Measurements from ENCODE around the gene AP2B1.
"Not testable (repeated sequence)": the region's sequence is repeated elsewhere in the genome, so short reads cannot be mapped to it uniquely, and the experiment has no call there.

AP2B1 gene

GRCh38 chr17:35700150-35700549 lies 113.0 kb downstream of the AP2B1 start:
- DNase-seq (ENCODE audit: low spot score): no peak

GRCh38 chr17:35701491-35701890 lies 114.4 kb downstream of the AP2B1 start:
- DNase-seq (ENCODE audit: low spot score): no peak

GRCh38 chr17:35703308-35703707 lies 116.2 kb downstream of the AP2B1 start:
- DNase-seq (ENCODE audit: low spot score): not testable (repeated sequence)

GRCh38 chr17:35705230-35705629 lies 118.1 kb downstream of the AP2B1 start:
- no peak for DNase-seq (ENCODE audit: low spot score)

GRCh38 chr17:35705705-35706104 lies 118.6 kb downstream of the AP2B1 start:
- DNase-seq (ENCODE audit: low spot score): peak; percentile 13

- DNase-seq (ENCODE audit: low spot score): no peak
Measured at GRCh38 chr17:35708149-35708548, 121.0 kb downstream of the AP2B1 start.

GRCh38 chr17:35708951-35709350 lies 121.8 kb downstream of the AP2B1 start:
- DNase-seq (ENCODE audit: low spot score): no peak

- no peak for DNase-seq (ENCODE audit: low spot score)
Measured at GRCh38 chr17:35709874-35710273, 122.8 kb downstream of the AP2B1 start.

GRCh38 chr17:35710950-35711349 lies 123.8 kb downstream of the AP2B1 start:
- DNase-seq (ENCODE audit: low spot score): no peak

GRCh38 chr17:35713069-35713728 lies 126.1 kb downstream of the AP2B1 start:
- peak; percentile 20 for DNase-seq (ENCODE audit: low spot score)

- DNase-seq (ENCODE audit: low spot score): no peak
Measured at GRCh38 chr17:35714988-35715387, 127.9 kb downstream of the AP2B1 start.

- no peak for DNase-seq (ENCODE audit: low spot score)
Measured at GRCh38 chr17:35715416-35715815, 128.3 kb downstream of the AP2B1 start.

GRCh38 chr17:35716173-35716572 lies 129.1 kb downstream of the AP2B1 start:
- DNase-seq (ENCODE audit: low spot score): no peak

- DNase-seq (ENCODE audit: low spot score): no peak
Measured at GRCh38 chr17:35716897-35717465, 129.9 kb downstream of the AP2B1 start.

- DNase-seq (ENCODE audit: low spot score): no peak
Measured at GRCh38 chr17:35717475-35717874, 130.4 kb downstream of the AP2B1 start.

GRCh38 chr17:35723735-35724134 lies 136.6 kb downstream of the AP2B1 start:
- DNase-seq (ENCODE audit: low spot score): no peak

- DNase-seq (ENCODE audit: low spot score): no peak
Measured at GRCh38 chr17:35725058-35725457, 137.9 kb downstream of the AP2B1 start.

GRCh38 chr17:35725802-35726126 lies 138.6 kb downstream of the AP2B1 start:
- DNase-seq (ENCODE audit: low spot score): no peak

- DNase-seq (ENCODE audit: low spot score): peak; percentile 83
Measured at GRCh38 chr17:35726127-35726952, 139.2 kb downstream of the AP2B1 start.

- no peak for DNase-seq (ENCODE audit: low spot score)
Measured at GRCh38 chr17:35726953-35727460, 139.9 kb downstream of the AP2B1 start.

GRCh38 chr17:35727635-35728034 lies 140.5 kb downstream of the AP2B1 start:
- DNase-seq (ENCODE audit: low spot score): no peak

- DNase-seq (ENCODE audit: low spot score): no peak
Measured at GRCh38 chr17:35728551-35728950, 141.4 kb downstream of the AP2B1 start.

- no peak for DNase-seq (ENCODE audit: low spot score)
Measured at GRCh38 chr17:35729405-35729833, 142.3 kb downstream of the AP2B1 start.
